Camera-type eye (tissue), 1 donor: Measurements from ENCODE around the gene COPS4. TPM values are rescaled to one million over a fixed set of nuclear protein-coding genes. Genes with fewer than 3 reads are reported as not detected.

Experiments
- total RNA-seq: library from RNA; depleted of rRNA; stranded (reverse); fragments of >200 nt; gene quantifications from one replicate; pipeline ENCODE4 v1.2.3, GENCODE V29; 2014

Gene COPS4
- 88.5 TPM for total RNA-seq

GRCh38 chr4:83034630-83035494 is at the start of gene COPS4:
Gene COPS4 (plus strand): TSS chr4:83035183. CDS start chr4:83035225, 42 bp downstream.

GRCh38 chr4:83010522-83011318 is 24.3 kb upstream of the COPS4 start, which contains the start of gene LIN54:
Gene LIN54 (minus strand): TSS chr4:83010823. CDS start chr4:82984844, 25,979 bp downstream.

DNA sequence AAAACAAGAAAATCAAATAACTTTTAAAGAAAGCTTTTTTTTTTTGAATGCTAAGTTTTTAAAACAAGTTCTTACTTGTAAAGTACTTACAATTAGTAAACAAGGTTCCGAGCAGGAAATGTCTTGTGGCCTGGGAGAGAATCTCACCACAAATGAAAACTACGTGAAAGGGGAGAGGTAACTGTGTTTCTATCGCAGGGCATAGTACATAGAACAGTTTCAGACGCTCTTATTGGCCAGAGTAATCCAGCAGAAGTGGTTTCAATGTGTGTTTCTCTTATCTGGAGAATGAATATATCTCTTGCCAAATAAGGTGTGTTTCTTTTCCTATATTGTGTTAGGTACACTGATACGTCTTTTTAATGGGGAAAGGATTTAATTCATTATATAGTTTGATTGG is 79.6 kb downstream of the COPS4 start, which contains the start of gene PLAC8:
Gene PLAC8 (minus strand): TSS at position 154 of the 400 bp plus-strand sequence. CDS start 6,808 bp downstream, outside the sequence.

Other genes starting within 250 kb of the COPS4 start
- 124 TPM for gene SCD5, start 236.4 kb upstream of the COPS4 start, total RNA-seq
- 268 TPM for gene SEC31A, start 144.0 kb upstream of the COPS4 start, total RNA-seq
- 31.2 TPM for gene THAP9, start 134.4 kb upstream of the COPS4 start, total RNA-seq
- 30.0 TPM for gene LIN54, start 24.4 kb upstream of the COPS4 start, total RNA-seq
- 3.0 TPM for gene PLAC8, start 79.5 kb downstream of the COPS4 start, total RNA-seq
- 15.3 TPM for gene COQ2, start 249.6 kb downstream of the COPS4 start, total RNA-seq